Measurements from ENCODE around the gene TNNT1.
A peak's percentile ranks its signal among the peaks of the same experiment; 100 is the strongest.
"Not testable (repeated sequence)": the region's sequence is repeated elsewhere in the genome, so short reads cannot be mapped to it uniquely, and the experiment has no call there.

Gene TNNT1

DNA sequence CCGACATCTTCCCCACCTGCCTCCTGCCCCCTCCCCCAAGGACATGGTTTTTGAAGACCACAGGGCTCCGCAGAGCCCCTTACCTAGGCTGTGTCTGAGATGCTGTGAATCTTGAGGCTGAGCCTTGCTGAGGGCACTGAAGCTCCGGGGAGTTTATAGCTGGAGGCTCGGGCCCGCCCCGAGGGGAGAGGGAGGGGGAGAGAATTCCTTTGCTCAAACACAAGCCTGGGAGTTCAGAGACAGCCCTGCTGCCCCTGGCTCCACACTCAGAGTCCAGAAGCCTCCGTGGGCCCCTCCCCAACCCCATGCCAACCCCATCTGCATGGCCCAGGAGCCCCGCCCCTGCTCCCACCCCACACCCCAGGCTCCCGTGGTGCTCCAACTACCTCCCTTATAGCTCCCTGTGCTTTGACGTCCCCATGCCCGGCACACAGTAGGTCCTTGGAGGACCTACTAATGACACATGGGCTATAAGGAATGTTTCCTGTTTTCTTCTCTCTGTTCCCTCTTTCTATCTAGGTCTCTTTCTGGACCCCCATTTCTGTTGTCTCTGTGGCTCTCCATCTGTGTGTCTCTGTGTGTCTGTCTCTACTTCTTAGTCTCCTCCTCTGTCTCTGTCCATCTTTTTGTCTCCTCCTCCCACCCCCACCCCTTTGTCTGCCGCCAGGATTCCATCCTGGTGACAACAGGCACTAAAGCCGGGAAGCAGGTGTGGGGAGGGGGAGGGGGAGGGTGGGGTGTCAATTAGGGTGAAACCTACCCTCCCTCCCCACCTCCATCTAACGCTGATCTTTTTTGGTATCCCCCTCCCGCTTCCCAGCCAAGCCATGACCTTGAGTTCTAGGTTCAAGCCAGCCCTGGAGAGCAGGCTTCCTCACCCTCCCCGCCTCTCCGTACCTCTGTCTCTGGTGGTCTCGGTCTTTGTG, at the start of gene TNNT1:
Gene TNNT1, minus strand, starts transcription at position 129 of the 926 bp plus-strand sequence. CDS start 2,049 bp downstream, outside the sequence.
- no peak for DNase-seq (ENCODE audit: low read depth, low spot score)

DNA sequence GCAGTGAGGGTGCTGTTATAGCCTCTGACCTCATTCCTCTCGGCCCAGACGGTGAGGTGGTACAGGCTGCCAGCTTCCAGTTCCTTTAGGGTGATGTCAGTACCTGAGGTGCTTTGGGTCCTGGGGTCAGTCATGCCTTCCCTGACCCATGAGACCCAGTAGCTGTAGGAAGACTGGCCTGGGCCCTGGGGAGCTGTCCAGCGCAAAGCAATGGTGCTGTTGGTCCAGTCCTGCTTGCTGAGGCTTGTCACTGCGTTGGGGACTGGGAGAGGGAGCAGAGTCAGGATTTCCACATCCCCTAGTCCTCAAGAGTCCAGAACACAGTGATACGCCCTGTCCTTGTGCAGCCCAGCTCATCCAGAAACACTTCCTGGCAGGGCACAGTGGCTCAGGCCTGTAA, 49.6 kb upstream of the TNNT1 start:
- DNase-seq (ENCODE audit: low read depth, low spot score) = no peak

DNA sequence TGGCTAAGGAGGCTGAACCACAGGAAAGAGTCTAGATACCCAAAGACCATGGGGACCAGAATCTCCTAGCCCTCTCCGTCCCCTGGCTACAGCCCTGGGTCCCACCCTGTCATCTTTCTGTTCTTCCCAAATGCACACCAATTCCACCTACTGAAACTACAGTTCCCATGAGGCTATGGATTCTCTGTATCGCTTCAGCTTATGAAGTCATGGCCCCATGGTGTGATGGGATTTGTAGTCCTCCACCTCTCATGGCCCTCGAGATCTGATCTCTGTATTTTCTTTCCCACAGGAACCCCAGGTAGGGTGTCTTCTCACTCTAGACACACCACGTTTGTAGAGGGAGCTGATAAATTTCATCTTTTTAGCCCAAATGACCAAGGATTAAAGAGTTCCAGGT, 48.5 kb upstream of the TNNT1 start:
- no peak for DNase-seq (ENCODE audit: low read depth, low spot score)

GRCh38 chr19:55196803-55197202, 47.8 kb upstream of the TNNT1 start:
- DNase-seq (ENCODE audit: low read depth, low spot score) = no peak

DNA sequence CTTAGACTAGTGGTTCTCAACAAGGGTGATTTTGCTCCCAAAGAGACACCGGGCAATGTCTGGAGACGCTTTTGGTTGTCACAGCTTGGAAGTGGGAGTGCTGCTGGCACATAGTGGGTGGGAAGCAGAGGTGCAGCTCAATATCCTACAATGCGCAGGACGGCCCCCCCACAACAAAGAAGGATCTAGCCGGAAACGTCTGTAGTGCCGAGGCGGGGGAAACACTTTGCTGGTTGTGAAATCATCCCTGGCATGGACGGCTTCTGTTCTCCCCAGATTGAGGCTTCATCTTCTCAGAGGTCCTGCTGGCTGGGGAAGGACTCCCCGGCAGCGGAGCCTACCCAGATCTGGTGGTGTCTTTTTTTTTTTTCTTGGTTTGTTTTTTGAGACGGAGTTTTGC, 44.5 kb upstream of the TNNT1 start:
- no peak for DNase-seq (ENCODE audit: low read depth, low spot score)

- no peak for DNase-seq (ENCODE audit: low read depth, low spot score)
These were observed 40.4 kb upstream of the TNNT1 start for GRCh38 chr19:55189403-55189835.

GRCh38 chr19:55188625-55189024, 39.6 kb upstream of the TNNT1 start:
- no peak for DNase-seq (ENCODE audit: low read depth, low spot score)

GRCh38 chr19:55186080-55186479, 37.1 kb upstream of the TNNT1 start:
- DNase-seq (ENCODE audit: low read depth, low spot score) = no peak

DNA sequence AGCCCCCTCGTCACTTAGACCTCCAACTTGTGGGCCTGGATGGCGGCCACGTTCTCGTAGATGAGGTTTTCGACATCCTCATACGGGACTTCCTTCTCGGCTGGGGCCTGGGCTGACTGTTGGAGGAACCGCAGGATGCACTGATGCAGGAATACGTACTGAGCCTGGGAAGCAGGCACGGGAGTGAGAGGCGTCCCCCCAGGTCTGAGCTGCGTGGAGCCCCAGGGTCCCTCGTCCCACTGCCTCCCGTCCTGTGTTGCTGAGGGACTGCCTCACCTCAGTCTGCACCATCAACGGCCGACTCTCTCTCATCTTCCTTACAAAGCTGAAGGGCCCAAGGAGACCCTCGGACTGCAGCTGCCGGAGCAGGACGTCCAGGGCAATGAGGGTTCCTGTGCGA, 32.7 kb upstream of the TNNT1 start:
- no peak for DNase-seq (ENCODE audit: low read depth, low spot score)

DNA sequence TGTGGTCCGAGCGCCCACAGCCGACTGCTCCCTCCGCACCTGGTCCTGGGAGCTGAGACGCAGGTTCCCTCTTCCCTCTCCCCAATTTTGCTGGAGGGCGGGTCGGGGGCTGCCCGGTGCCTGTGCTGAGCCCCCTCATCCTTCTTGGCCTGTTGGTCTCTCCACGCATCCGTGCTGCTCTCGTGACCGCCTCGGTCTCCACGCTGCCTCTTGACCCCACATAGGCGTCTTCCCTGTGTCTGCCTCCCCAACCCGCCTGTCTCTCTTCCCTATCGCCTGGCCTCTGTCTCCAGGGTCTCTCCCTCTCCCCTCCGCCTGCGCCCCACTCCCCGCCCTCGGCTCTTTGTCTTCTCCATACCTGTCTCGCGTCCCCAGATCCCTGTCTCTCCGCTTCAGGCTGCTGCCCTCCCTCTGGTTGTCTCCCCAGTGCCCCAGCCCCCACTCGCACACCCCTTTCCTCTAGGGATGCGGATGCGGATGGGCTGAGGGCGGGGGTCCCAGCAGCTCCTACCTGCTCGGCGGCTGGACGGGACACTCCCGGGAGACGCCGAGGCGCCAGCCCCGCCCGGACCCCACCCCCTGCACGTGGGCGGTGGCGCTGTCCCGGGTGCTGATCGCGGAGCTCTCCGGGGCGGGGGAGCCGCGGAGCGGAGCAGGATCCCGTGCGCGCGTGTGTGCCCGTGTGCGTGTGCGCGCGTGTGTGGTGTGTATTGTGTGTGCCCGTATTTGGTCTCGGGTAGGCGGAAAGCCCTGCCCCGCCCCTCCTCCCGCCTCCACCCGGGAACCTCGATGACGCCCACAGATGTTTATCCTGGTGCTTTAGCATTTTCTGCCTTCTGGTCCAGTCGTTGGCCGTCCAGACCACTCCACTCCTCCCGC, 30.8 kb upstream of the TNNT1 start, which contains the start of gene SYT5:
Gene SYT5, minus strand, starts transcription at position 684 of the 879 bp plus-strand sequence. CDS start 1,248 bp downstream, outside the sequence.
- peak; percentile 26 for DNase-seq (ENCODE audit: low read depth, low spot score)

- peak; percentile 81 for DNase-seq (ENCODE audit: low read depth, low spot score)
These were observed 30.0 kb upstream of the TNNT1 start for GRCh38 chr19:55178781-55179599.

GRCh38 chr19:55176076-55176475, 27.1 kb upstream of the TNNT1 start:
- DNase-seq (ENCODE audit: low read depth, low spot score) = no peak

GRCh38 chr19:55175117-55175867, 26.3 kb upstream of the TNNT1 start:
- no peak for DNase-seq (ENCODE audit: low read depth, low spot score)

GRCh38 chr19:55174425-55175116, 25.6 kb upstream of the TNNT1 start:
- no peak for DNase-seq (ENCODE audit: low read depth, low spot score)

DNA sequence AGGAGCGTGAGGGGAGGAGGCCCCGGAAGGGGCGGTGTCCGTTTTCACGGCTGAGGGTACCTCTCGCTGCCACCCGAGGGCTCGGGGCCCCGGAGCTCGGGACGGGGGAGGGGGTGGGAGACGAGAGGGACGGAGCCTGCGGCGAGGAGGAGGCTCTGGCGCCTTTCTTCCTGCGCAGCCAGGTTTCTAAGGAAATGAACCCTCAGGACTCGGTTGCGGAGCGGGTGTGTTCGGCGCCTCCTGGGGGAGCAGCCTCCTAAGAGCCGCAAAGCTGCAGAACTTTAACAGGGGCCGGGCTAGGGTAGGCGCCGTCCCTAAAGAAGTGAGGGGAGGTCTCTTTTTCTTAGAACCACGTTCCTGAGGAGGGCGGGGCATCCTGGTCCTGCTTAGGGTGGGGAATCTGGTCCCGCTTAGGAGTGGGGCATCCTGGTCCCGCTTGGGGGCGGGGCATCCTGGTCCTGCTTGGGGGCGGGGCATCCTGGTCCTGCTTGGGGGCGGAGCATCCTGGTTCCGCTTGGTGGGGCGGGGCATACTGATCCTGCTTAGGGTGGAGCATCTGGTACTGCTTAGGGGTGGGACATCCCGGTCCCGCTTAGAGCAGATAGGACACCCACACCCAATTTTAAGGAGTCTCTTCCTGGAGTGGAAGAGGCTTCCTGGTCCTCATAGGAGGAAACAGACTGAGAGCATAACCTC, 24.9 kb upstream of the TNNT1 start:
- no peak for DNase-seq (ENCODE audit: low read depth, low spot score)

DNA sequence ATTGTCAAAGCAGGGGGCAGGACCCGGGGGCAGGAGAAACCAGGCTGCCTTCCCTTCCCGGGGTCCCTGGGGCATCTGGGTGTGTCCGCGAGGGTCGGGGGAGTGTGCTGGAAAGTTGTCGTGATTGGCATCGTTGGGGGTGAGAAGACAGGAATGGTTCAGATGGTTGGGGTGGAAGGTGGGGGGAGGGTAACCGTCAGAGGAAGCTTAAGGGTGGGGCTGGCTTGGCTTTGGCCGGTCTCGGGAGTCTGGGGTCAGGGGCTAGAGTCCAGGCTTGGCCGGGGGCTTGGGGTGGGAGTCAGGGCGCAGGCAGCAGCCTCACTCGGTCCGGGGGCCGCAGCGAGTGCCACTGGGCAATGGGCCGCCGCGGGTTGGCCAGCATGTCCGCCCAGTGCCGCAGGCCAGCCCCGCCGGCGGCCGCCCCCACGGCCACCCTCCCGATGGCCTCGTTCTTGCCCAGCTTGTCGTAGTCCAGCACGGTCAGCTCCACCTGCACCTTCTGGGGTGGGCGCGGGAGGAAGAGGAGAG, 24.2 kb upstream of the TNNT1 start:
- no peak for DNase-seq (ENCODE audit: low read depth, low spot score)

GRCh38 chr19:55172741-55173140, 23.7 kb upstream of the TNNT1 start:
- no peak for DNase-seq (ENCODE audit: low read depth, low spot score)

DNA sequence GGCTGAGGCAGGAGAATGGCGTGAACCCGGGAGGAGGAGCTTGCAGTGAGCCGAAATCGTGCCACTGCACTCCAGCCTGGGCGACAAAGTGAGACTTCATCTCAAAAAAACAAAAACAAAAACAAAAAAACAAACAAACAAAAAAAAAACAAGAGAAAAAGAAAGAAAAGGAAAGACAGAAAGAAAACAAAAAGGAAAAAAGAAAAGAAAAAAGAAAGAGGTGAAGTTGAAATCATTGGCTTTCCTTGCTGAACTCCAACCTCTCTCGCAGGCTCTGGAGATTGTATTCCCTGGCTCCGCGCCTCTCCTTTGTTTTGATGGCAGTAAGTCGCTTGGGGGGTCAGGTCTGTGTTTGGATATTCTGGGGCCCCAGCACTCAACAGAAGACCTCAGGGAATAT, 23.3 kb upstream of the TNNT1 start:
- not testable (repeated sequence) for DNase-seq (ENCODE audit: low read depth, low spot score)

GRCh38 chr19:55171440-55171839, 22.4 kb upstream of the TNNT1 start:
- no peak for DNase-seq (ENCODE audit: low read depth, low spot score)
